Spleen (tissue), 7 donors: ENCODE measurements around the gene TIPIN.
"Not testable (repeated sequence)": the region's sequence is repeated elsewhere in the genome, so short reads cannot be mapped to it uniquely, and the experiment has no call there.

Source experiments
- CTCF ChIP-seq, 11 experiments: fragments of 200-600 bp in 7 of 11; fragments of 450-650 bp in 4 of 11; sonication (generic) in 4 of 11; IDR thresholded peaks in 8 of 11; conservative IDR thresholded peaks in 3 of 11; 1 replicate in 7 of 11; 2 replicates in 4 of 11; pipeline versions ENCODE4 v1.4.0 to v1.8.0; 2016 to 2021; ENCODE audit warnings: antibody characterized with exemption in 11 of 11, inconsistent platforms in 4 of 11, mild to moderate bottlenecking in 1 of 11
- POLR2A ChIP-seq, 3 donors: fragments of 450-650 bp; IDR thresholded peaks; one replicate each; pipeline ENCODE4 v1.5.1; 2017; ENCODE audit warnings: antibody characterized with exemption in 3 of 3, mild to moderate bottlenecking in 1 of 3
- POLR2AphosphoS5 ChIP-seq, 3 donors: sonication (generic); formaldehyde crosslinking; IDR thresholded peaks; one replicate each; pipeline ENCODE4 v1.5.1; 2017; ENCODE audit warnings: antibody characterized with exemption in 3 of 3
- donor health status: DM: no; HTN: no; CAD: no; lungs with moderate emphysema.
- donor health status: DM: no; HTN: no; CAD: no.
- donor health status: DM: no; HTN: no; CAD: no.

GRCh38 chr15:66304425-66304824 lies 52.1 kb downstream of the TIPIN start:
- TF ChIP-seq POLR2A (IDR thresholded peaks at IDR 0.05); CTCF (IDR thresholded peaks at IDR 0.05 in 8 of 11, conservative IDR thresholded peaks at IDR 0.05 in 3 of 11); POLR2AphosphoS5 (IDR thresholded peaks at IDR 0.05): not testable (repeated sequence)
